Measurements from ENCODE around the gene SPATA45.
A peak's percentile ranks its signal among the peaks of the same experiment; 100 is the strongest.
"Not testable (repeated sequence)": the region's sequence is repeated elsewhere in the genome, so short reads cannot be mapped to it uniquely, and the experiment has no call there.

The SPATA45 gene

DNA sequence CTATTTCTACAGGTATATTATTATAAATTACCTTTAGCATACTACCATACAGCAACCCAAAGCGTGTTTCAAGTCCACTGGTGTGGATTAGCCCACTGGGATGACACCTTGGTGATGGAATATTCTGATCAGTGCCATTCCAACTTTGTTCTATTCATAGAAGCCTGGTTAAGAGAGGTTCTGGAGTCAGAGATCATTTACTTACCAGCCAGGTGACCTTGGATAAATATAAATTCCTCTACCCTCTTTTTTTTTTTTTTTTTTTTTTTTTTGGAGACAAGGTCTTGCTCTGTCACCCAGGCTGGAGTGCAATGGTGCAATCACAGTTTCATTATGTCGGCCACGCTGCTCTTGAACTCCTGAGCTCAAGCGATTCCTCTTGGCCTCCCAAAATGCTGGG, at the start of gene SPATA45:
Gene SPATA45 (minus strand): TSS at position 101 of the 400 bp plus-strand sequence. CDS start 11,500 bp downstream, outside the sequence.
- DNase-seq: no peak

DNA sequence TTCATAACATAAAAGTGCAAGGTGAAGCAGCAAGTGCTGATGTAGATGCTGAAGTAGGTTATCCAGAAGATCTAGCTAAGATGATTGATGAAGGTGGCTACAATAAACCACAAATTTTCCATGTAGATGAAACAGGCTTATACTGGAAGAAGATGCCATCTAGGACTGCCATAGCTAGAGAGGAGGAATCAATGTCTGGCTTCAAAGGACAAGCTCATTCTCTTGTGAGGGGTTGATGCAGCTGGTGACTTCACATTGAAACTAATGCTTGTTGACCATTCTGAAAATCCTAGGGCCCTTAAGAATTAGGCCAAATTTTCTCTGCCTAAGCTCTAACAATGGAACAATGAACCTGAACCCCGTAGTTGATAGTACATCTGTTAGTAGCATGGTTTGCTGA, 44.7 kb upstream of the SPATA45 start:
- no peak for DNase-seq

DNA sequence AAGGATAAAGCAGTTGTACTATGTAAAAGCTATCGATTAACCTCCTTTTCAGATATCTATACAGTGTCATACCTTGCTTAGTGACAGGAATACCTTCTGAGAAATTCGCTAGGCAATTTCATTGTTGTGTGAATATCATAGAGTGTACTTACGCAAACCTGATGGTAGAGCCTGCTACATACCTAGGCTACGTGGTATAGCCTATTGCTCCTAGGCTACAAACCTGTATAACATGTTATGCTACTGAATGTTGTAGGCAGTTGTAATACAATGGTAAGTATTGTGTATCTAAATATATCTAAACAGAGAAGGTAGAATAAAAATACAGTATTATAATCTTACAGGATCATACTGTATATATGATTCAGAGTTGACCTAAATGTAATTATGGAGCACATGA, 37.1 kb upstream of the SPATA45 start:
- DNase-seq: no peak

DNA sequence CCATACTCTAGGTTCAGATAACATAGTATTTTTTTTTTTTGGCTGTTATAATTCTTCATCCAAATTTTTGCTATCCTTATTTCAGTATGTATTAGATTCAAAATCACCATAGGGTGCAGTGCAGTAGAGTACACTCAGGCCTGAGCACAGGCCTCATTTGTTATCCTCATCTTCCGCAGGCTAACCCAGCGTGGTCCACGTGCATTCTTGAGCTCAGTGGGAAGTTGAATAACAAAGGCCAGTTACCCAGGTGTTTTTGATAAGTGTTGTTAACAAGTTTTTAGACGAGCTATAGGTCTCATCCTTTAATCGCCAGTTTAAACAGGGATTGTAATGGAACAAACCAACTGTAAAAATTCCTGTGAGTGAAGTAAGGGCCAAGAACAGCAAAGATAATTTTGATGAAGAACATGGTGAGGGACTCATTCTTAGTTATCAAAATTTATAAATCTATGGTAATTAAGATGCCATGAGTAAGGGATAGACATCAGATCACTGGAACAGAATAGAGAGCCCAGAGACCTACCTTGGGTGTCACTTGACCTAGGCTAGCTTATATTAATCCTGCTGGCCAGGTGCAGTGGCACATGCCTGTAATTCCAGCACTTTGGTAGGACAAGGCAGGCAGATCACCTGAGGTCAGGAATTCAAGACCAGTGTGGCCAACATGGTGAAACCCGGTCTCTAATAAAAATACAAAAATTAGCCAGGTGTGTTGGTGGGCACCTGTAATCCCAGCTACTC, 32.7 kb upstream of the SPATA45 start:
- DNase-seq: no peak

DNA sequence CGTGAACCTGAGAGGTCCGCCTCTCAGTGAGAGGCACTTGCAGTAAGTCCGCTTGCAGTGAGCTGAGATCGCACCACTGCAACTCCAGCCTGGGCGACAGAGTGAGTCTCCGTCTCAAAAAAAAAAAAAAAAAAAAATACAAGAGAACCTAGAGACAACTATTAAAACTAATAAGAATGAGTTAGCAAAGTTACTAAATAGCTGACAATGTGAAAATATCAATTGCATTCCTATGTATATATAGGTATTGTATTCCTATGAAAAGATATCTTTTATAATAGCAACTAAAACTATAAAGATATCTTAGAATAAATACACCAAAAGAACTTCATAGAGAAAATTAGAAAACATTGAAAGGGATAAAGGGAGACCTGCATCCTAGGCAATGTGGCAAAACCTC, 31.0 kb upstream of the SPATA45 start:
- DNase-seq: no peak

DNA sequence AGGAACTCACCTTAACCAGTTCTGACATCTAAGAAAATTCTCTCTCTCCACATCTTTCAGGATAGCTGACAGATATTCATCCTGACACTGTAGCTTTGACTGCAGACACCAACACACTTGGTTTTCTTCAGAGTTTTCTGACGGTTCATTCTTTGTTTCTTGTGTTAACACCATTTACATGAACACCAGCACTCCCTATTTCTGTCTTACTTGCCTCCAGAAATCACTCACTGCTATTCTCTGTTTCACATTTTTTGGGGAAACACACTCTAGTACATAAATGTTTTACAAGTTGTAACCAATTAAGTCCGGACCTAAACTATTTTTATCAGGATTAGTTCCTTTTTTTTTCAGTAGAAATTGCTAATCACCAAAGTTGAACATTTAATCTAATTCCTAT, 26.1 kb upstream of the SPATA45 start:
- no peak for DNase-seq

DNA sequence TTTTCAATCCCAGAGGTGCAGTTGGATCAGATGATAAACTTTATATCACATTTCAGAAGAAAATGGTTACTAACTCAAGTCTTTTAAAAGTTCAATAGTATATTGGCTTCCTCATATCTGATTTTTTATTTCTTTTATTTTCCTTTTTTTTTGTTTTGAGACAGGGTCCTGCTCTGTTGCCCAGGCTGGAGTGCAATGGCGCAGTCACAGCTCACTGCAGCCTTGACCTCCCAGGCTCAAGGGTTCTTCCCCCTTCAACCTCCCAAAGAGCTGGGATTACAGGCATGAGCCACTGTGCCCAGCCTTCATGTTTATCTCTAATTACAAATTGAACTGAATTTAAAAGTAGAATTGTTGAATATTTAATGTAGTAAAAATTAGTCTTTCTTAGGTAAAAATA, 24.5 kb upstream of the SPATA45 start:
- DNase-seq: no peak

DNA sequence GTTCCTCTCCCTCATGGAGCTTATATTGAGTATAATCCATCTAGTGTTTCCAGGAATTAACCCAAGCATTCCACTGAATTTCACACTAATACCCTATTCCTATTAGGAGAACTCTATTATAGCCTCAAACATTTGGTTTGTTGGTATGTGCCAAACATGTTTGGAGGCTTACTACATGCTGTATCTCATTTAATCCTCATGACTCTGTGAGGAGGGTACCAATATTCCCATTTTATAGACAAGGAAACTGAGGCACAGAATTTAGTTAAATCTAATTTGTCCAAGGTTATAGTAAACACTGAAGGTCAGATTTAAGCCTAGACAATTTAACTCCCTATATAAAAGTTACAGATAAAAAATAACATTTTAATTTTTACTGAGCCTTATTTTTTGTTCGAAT, 19.7 kb upstream of the SPATA45 start:
- no peak for DNase-seq

DNA sequence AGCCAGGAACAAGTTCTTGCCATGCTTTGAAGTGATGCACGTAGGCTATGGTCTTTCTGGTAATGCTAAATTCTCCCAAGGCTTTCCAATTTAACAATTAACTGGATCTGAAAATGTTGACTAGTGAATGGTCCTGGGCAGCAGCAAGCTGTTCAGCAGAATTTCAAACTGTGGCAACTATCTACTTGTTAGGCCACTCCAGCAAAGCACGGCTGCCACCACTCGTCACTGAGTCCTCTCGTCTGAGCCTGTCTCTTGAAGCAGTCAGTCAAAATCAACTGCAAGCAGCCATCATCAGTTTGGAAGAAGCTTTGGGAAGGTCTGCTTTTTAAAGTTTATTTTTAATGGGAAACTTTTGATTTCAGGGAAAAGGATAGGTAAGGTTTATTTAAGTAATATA, 16.8 kb upstream of the SPATA45 start:
- no peak for DNase-seq

DNA sequence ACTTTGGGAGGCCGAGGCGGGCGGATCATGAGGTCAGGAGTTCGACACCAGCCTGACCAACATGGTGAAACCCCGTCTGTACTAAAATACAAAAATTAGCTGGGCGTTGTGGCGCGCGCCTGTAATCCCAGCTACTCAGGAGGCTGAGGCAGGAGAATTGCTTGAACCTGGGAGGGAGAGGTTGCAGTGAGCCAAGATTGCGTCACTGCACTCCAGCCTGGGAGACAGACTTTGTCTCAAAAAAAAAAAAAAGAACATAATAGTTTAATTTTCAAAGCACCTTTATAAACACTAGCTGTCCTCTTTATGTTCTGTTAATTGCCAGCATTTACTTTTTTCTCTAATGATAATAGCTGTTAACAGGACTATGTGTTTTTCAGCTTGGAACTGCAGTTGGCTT, 15.9 kb upstream of the SPATA45 start:
- DNase-seq: not testable (repeated sequence)

DNA sequence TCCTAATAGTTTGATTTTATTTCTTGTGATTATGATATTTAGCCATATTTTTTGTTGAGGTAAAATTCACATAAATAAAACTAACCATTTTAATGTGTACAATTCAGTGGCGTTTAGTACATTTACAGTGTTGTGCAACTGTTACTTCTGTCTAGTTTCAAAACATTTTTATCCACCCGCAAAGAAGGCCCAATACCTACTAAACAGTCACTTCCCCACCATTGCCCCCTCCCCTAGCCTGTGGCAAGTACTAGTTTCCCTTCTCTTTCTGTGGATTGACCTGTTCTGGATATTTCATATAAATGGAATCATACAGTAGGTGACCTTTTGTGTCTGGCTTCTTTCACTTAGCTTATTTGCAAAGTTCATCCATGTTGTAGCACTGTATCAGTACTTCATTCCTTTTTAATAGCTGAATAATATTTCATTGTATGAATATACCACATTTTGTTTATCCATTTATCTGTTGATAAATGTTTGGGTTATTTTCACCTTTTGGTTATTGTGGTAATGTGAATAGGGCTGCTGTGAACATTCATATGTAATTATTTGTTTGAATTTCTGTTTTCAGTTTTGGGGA, 14.8 kb upstream of the SPATA45 start:
- no peak for DNase-seq

DNA sequence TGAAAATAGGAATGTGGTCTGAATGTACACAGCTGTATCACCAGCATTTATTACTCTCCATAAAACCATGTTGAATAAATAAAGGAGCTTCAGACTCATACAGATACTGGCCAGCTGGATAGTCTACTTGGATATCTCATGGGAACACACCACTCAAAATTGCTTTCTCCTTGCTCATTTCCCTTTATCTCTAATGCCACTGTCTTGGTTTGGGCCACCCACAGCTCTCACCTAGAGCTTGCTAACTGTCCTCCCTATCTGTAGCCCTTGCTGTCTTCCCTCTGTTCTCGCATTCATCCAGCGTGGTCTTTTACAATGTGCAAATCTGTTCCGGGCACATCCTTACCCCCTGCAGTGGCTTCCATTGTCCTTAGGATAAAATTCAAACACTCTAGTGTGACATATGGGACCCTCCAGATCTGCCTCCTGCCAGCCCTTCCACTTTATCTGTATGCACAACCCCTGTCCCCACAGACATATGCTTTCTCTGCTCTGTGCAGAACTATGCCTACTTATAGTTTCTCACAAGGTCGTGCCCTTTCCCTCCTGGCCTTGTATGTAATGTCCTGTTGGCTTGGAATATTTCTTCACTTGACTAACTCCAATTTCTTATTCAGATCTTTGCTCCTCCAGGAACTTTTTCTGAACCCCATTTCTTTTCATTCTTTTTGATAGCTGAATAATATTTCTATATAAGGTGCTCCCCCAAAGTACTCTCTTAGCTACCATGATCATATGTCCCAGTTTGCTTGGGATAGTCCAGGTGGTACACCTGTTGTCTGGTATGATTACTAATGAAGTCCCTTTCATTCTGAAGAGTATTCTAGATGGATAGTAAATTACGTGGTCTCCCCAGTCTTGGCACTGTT, 13.5 kb upstream of the SPATA45 start:
- peak; percentile 89 for DNase-seq

DNA sequence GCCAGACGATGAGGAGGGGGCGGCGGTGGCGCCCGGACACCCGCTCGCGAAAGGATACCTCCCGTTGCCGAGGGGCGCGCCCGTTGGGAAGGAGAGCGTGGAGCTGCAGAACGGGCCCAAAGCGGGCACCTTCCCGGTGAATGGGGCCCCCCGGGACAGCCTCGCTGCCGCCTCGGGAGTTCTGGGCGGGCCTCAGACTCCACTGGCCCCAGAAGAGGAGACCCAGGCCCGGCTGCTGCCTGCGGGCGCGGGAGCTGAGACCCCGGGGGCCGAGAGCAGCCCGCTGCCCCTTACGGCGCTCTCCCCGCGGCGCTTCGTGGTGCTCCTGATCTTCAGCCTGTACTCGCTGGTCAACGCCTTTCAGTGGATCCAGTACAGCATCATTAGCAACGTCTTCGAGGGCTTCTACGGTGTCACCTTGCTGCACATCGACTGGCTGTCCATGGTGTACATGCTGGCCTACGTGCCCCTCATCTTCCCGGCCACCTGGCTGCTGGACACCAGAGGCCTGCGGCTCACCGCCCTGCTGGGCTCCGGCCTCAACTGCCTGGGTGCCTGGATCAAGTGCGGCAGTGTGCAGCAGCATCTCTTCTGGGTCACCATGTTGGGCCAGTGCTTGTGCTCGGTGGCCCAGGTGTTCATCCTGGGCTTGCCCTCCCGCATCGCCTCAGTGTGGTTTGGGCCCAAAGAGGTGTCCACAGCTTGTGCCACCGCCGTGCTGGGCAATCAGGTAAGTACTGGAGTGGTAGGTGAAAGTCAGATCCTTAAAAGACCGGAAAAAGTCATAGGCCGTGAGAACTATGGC, 11.2 kb upstream of the SPATA45 start:
- peak; percentile 57 for DNase-seq

DNA sequence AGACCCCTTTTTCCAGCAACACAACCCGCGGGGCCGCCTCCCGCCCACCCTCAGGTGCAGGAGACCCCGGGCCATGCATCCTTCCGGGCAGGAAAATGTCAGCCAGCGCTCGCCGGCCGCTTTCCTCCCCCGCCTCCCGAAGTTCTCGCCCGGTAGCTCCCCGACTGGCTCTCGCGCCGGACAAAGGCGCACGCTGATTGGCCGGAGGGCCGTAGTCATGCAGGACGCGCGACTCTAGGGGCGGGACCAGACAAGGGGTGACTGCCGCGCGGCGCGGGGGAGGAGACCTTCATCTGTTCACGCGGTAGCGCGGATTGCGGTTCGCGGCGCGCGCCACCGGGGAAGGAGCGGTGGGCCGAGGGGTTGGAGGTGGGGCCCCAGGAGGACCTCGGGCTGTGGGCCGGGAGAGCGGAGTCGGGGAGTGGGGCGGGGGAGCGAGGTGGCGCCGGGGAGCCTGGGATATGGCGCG, 10.6 kb upstream of the SPATA45 start, which contains the start of gene FLVCR1:
Gene FLVCR1 (plus strand): TSS at position 284 of the 469 bp plus-strand sequence. CDS start 178 bp downstream, at position 462.
- peak; percentile 99 for DNase-seq

DNA sequence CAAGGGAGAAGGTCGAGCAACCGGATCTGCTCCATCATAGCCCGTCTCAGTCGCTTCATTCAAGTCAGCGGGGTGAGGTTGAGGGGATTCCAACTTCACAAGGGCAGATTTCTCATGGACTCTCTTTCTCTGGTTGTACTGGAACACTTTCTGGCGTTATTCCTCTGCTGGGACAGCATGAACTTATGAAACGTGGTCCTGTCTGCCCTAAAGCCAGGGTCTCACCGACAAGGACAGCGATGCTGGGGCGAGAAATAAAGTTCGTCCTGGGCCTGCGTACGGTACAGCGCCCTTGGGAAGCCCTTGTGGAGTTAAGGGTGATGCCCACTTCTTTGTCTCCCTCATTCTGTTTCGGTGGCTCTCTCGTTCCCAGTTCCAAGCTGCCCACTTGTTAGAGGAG, 9.3 kb upstream of the SPATA45 start:
- DNase-seq: no peak

DNA sequence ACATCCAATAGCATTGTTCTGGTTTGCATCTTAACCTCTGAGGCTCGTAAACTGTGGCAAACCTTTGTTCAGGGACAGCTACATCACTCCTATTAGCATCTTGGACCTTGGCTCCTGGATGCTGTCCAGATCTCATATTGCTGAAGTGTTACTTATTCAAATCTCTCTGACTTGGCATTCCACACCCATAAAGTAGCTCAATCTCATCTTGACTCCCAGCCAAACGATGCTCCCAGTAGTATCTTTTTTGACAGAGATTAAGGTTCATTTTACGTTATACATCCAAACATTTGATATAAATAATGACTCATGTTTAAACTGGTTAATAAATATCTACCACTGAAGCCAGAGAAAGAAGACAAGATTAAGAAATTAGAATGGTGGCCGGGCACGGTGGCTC, 6.2 kb upstream of the SPATA45 start:
- no peak for DNase-seq

DNA sequence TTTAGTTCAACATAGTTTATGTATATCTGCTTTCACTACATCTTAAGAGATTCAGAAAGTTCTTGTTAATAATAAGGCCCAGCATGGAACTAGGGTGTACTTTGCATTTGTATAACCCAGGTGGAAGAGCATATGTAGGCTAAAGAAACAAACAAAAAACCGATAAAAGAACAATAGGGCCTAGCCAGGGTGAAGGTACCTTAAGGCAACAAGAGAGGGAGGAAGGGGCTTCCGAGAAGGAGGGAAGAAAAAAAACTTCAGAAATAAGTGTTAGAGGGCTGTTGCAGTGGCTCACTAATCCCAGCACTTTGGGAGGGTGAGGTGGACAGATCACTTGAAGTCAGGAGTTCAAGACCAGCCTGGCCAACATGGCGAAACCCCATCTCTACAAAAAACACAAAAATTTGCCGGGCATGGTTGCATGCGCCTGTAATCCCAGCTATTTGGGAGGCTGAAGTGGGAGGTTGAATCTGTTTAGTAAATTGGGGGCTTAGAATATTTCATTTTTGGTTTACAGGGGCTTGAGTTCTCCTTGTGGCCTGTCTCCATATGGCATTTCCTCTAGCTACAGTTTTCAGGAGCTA, 4.7 kb upstream of the SPATA45 start:
- DNase-seq: no peak

DNA sequence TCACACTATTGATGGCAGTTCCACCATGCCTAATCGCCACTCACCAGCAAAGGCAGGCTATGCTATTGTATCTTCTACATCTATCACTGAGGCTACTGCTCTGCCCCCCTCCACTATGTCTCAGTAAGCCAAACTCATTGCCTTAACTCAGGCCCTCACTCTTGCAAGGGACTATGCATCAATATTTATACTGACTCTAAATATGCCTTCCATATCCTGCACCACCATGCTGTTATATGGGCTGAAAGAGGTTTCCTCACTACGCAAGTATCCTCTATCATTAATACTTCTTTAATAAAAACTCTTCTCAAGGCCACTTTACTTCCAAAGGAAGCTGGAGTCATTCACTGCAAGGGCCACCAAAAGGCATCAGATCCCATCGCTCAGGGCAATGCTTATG, 2.9 kb downstream of the SPATA45 start:
- DNase-seq: not testable (repeated sequence)

DNA sequence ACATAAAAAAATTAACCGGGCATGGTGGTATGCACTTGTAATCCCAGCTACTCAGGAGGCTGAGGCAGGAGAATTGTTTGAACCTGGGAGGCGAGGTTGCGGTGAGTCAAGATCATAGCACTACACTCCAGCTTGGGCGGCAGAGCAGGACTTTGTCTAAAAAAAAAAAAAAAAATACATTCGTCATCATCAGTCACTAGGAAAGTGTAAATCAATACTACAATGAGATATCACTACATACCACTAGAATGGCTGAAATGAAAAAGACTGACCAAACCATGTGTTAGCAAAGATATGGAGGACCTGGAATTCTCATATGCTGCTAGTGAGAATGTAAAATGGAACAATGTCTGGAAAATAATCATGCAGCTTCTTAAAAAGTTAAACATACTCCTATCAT, 9.3 kb downstream of the SPATA45 start:
- DNase-seq: no peak

DNA sequence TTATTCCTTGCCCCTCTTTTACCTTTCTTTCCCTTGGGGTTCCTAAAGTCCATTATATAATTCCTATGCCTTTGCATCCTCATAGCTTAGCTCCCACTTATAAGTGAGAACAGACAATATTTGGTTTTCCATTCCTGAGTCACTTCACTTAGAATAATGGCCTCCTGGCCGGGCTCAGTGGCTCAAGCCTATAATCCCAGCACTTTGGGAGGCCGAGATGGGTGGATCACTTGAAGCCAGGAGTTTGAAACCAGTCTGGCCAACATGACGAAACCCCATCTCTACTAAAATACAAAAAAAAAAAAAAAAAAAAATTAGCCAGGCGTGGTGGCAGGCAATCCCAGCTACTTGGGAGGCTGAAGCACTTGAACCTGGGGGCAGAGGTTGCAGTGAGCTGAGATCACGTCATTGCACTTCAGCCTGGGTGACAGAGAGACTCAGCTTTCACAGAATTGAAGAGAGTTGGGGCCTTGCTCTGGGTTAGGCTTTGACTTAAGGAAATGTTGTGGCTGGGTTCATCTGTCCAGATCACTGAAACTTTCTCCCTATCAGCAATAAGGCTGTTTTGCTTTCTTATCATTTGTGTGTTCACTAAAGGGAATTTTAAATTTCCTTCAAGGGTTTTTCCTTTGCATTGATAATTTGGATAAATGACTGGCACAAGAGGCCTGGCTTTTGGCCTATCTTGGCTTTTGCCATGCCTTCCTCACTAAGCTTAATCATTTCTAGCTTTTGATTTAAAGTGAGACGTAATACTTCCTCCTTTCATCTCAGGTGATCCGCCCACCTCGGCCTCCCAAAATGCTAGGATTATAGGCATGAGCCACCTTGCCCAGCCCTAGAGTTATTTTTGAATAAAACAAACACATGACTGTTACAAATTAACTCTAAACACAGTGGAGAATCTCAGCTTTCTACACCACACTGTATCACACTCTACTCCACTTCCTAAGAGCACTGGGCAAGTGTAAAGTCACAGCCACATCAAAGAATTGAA, 13.9 kb downstream of the SPATA45 start:
- DNase-seq: not testable (repeated sequence)

DNA sequence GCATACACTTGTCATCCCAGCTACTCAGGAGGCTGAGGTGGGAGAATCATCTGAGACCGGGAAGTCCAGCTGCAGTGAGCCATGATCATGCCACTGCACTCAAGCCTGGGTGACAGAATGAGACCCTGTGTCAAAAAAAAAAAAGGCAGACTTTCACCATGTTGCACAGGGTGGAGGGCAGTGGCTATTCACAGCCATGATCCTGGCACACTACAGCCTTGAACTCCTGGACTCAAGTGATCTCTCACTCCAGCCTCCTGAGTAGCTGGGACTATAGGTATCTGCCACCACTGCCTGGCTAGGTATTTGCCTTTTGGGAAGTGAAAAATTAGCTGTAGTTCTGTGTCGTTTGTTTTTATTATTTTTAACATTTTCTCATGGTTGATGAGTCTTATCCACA, 19.1 kb downstream of the SPATA45 start:
- no peak for DNase-seq

Data from hematopoietic multipotent progenitor cell treated with erythropoietin and hydrocortisone succinate and interleukin-3 and kit ligand, for 4 days (in vitro differentiated cells).